Calu3 (cell line): Measurements from ENCODE around the gene ATAD3C. TPM values are rescaled to one million over a fixed set of nuclear protein-coding genes. Genes with fewer than 3 reads are reported as not detected.
"Not testable (repeated sequence)": the region's sequence is repeated elsewhere in the genome, so short reads cannot be mapped to it uniquely, and the experiment has no call there.

Source experiments
- BruUV-seq: library from RNA; stranded (reverse); fragments of 400-500 nt; replicated peaks from 2 replicates; lab custom pipeline; 2021; lab: Mats Ljungman, UMichigan
- CTCF ChIA-PET: fragments of 300-600 bp; sonication (Branson Sonifier 250); formaldehyde crosslinking; loops from one replicate; lab custom pipeline; 2022; ENCODE audit warnings: antibody characterized with exemption; lab: Charles Lee
- DNase-seq: peaks from one replicate; pipeline ENCODE4 v3.0.0; 2022
- H3K27ac Mint-ChIP-seq: one replicate; pipeline ENCODE4 v1.8.0; 2022; ENCODE audit warnings: mixed read lengths; ENCODE audit not compliant: unreplicated experiment
- H3K27me3 Mint-ChIP-seq: one replicate; pipeline ENCODE4 v1.8.0; 2022; ENCODE audit warnings: mixed read lengths; ENCODE audit not compliant: unreplicated experiment
- H3K36me3 Mint-ChIP-seq: one replicate; pipeline ENCODE4 v1.8.0; 2022; ENCODE audit warnings: mild to moderate bottlenecking, moderate library complexity, mixed read lengths; ENCODE audit not compliant: insufficient read depth, unreplicated experiment
- H3K4me1 Mint-ChIP-seq: one replicate; pipeline ENCODE4 v1.8.0; 2022; ENCODE audit warnings: mild to moderate bottlenecking, low read depth, mixed read lengths; ENCODE audit not compliant: unreplicated experiment
- H3K4me3 Mint-ChIP-seq: one replicate; pipeline ENCODE4 v1.8.0; 2022; ENCODE audit warnings: mild to moderate bottlenecking, low read depth, moderate library complexity, mixed read lengths; ENCODE audit not compliant: unreplicated experiment
- H3K9me3 Mint-ChIP-seq: one replicate; pipeline ENCODE4 v1.8.0; 2022; ENCODE audit warnings: low read depth, mixed read lengths; ENCODE audit not compliant: unreplicated experiment
- intact Hi-C: fragments of 100-400 bp; cut with micrococcal nuclease; formaldehyde crosslinking; loops from one replicate; pipeline ENCODE4 v1.10.0; 2022; ENCODE audit not compliant: unreplicated experiment
- total RNA-seq: library from RNA; stranded (reverse); gene quantifications from 2 replicates; pipeline ENCODE4 v1.2.3, GENCODE V29; 2022
- TF ChIP-seq, protein P1 (sequence below): fragments of 200-600 bp; IDR thresholded peaks from one replicate; pipeline ENCODE4 v1.8.0; 2022; ENCODE audit warnings: antibody characterized with exemption; ENCODE audit not compliant: unreplicated experiment

Gene ATAD3C
- total RNA-seq, 1 experiment from 2014 or later, result 0.45 TPM

DNA sequence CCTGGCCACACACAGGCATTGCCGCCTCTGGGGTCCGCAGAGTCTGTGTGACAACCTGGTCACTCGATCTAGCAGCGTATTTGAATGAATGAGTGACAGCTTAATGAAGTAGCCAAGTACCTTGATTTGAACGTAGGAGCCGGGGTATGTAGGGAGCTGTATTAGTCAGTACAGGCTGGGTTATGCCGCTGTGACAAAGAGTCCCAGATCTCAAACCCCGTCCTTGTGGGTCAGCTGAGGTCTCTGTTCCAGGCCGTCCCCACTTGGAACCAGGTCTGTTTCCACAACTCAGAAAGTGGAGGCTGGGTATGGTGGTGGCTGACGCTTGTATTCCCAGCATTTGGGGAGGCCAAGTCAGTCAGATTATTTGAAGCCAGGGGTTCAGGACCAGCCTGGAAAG is 42.1 kb downstream of the ATAD3C start:
- peaks cover 64% of the 10 kb centered on the region for H3K36me3 Mint-ChIP-seq
- H3K9me3 Mint-ChIP-seq, result peaks cover 2% of the 10 kb centered on the region
- intact Hi-C loops, result no loop called here
- DNase-seq, result no peak
- no peaks in the 10 kb centered on the region for H3K4me1 Mint-ChIP-seq
- no TSS peak for BruUV-seq
- no peaks in the 10 kb centered on the region for H3K27me3 Mint-ChIP-seq
- CTCF ChIA-PET, result interaction anchor here (0.5 kb wide), 1 partner anchor 38 kb away, joined by 4 read pairs; no protein-coding TSS in a partner anchor
- H3K4me3 Mint-ChIP-seq, result no peak overlapping the region
- H3K27ac Mint-ChIP-seq, result no peak overlapping the region
- TF ChIP-seq, protein P1, sequence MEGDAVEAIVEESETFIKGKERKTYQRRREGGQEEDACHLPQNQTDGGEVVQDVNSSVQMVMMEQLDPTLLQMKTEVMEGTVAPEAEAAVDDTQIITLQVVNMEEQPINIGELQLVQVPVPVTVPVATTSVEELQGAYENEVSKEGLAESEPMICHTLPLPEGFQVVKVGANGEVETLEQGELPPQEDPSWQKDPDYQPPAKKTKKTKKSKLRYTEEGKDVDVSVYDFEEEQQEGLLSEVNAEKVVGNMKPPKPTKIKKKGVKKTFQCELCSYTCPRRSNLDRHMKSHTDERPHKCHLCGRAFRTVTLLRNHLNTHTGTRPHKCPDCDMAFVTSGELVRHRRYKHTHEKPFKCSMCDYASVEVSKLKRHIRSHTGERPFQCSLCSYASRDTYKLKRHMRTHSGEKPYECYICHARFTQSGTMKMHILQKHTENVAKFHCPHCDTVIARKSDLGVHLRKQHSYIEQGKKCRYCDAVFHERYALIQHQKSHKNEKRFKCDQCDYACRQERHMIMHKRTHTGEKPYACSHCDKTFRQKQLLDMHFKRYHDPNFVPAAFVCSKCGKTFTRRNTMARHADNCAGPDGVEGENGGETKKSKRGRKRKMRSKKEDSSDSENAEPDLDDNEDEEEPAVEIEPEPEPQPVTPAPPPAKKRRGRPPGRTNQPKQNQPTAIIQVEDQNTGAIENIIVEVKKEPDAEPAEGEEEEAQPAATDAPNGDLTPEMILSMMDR, result no peak

DNA sequence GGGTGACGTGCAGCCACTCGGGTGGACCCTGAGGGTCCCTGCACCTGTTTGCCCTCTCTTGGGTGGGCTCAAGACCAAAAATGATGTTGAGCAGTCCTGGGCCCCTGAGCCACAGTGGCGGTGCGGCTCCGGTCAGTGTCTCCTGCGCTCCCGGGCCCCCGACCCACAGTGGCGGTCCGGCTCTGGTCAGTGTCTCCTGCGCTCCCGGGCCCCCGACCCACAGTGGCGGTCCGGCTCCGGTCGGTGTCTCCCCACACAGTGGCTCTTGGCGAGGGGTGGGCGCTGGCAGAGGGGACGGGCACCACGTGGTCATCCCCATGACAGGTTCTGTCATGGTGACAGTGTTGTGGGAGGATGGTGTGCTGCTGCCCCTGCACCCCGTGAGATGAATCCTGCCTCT is 44.8 kb downstream of the ATAD3C start:
- H3K27ac Mint-ChIP-seq, intact Hi-C loops, H3K4me3 Mint-ChIP-seq, H3K9me3 Mint-ChIP-seq, BruUV-seq, H3K4me1 Mint-ChIP-seq, DNase-seq, H3K27me3 Mint-ChIP-seq, CTCF ChIA-PET: not testable (repeated sequence)
- H3K36me3 Mint-ChIP-seq, result peaks cover 56% of the 10 kb centered on the region

DNA sequence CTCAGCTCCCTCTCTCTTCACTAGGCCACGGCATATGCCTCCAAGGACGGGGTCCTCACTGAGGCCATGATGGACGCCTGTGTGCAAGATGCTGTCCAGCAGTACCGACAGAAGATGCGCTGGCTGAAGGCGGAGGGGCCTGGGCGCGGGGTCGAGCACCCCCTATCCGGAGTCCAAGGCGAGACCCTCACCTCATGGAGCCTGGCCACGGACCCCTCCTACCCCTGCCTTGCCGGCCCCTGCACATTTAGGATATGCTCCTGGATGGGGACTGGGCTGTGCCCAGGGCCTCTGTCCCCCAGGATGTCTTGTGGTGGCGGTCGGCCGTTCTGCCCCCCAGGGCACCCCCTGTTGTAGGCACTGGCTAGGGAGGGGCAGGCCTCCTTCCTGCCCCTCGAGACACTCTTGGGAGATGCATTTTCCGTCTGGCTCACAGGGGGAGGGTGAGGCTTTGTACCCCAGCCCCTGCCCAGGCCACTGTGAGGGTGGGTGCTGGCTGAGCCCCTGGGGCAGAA is 46.0 kb downstream of the ATAD3C start:
- H3K27me3 Mint-ChIP-seq, H3K4me3 Mint-ChIP-seq, CTCF ChIA-PET, H3K9me3 Mint-ChIP-seq, intact Hi-C loops, H3K4me1 Mint-ChIP-seq, BruUV-seq, DNase-seq, H3K27ac Mint-ChIP-seq: not testable (repeated sequence)
- H3K36me3 Mint-ChIP-seq, result peaks cover 44% of the 10 kb centered on the region

DNA sequence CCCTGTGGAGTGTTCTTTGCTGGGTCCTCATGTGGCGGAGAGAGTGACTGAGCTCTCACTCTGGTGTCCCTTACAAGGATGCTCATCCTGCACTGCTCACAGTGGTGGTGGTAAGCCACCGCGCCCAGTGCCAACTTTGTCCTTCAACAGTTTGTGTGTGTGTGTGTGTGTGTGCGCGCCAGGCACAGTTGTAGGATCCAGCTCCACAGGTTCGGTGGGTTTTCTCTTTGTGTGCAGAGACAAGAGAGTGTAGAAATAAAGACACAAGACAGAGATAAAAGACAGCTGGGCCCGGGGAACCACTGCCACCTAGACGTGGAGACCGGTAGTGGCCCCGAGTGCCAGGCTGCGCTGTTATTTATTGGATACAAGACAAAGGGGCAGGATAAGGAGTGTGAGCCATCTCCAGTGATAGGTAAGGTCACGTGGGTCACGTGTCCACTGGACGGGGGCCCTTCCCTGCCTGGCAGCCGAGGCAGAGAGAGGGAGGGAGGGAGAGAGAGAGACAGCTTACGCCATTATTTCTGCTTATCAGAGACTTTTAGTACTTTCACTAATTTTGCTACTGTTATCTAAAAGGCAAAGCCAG is 55.4 kb downstream of the ATAD3C start:
- Mint-ChIP-seq H3K27ac (peak overlapping the region; percentile 57), H3K4me3 (peak overlapping the region; percentile 56), H3K4me1 (peaks cover 11% of the 10 kb centered on the region)
- H3K9me3 Mint-ChIP-seq, H3K36me3 Mint-ChIP-seq, BruUV-seq, H3K27me3 Mint-ChIP-seq, intact Hi-C loops: not testable (repeated sequence)
- DNase-seq, result peak; percentile 71
- CTCF ChIA-PET, result interaction anchor here (1.3 to 1.8 kb wide), 3 partner anchors 97 to 130 kb away, joined by 4 to 8 read pairs (median 7); partner anchors contain the start of genes AURKAIP1 and CCNL2
- TF ChIP-seq, protein P1, result peak; percentile 39

DNA sequence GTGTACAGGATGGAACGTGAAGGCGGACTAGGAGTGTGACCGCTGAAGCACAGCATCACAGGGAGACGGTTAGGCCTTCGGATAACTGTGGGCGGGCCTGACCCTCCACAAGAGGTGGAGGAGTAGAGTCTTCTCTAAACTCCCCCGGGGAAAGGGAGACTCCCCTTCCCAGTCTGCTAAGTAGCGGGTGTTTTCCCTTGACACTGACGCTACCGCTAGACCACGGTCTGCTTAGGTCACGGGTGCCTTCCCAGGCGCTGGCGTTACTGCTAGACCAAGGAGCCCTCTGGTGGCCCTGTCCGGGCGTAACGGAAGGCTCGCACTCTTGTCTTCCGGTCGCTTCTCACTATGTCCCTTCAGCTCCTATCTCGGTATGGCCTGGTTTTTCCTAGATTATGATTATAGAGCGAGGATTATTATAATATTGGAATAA is 55.9 kb downstream of the ATAD3C start:
- intact Hi-C loops, H3K9me3 Mint-ChIP-seq, H3K36me3 Mint-ChIP-seq, BruUV-seq, H3K27me3 Mint-ChIP-seq: not testable (repeated sequence)
- Mint-ChIP-seq H3K4me1 (peaks cover 11% of the 10 kb centered on the region), H3K27ac (peak overlapping the region; percentile 57), H3K4me3 (peak overlapping the region; percentile 56)
- peak; percentile 34 for DNase-seq
- CTCF ChIA-PET, result interaction anchor here (0.6 to 1.8 kb wide), 5 partner anchors 97 to 200 kb away, joined by 3 to 8 read pairs (median 4); partner anchors contain the start of genes AURKAIP1 and CCNL2
- TF ChIP-seq, protein P1, result peak; percentile 0

DNA sequence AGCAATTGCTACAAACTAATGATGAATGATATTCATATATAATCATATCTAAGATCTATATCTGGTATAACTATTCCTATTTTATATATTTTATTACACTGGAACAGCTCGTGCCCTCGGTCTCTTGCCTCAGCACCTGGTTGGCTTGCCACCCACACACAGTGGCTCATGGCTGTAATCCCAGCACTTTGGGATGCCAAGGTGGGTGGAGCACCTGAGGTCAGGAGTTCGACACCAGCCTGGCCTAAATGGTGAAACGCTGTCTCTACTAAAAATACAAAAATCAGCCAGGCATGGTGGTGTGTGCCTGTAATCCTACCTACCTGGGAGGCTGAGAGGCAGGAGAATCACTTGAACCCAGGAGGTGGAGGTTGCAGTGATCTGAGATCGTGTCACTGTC is 56.3 kb downstream of the ATAD3C start:
- H3K36me3 Mint-ChIP-seq, H3K27me3 Mint-ChIP-seq, H3K9me3 Mint-ChIP-seq, DNase-seq, BruUV-seq, intact Hi-C loops, H3K27ac Mint-ChIP-seq: not testable (repeated sequence)
- Mint-ChIP-seq H3K4me3 (peak overlapping the region; percentile 56), H3K4me1 (peaks cover 11% of the 10 kb centered on the region)
- CTCF ChIA-PET, result interaction anchor here (0.6 to 1.8 kb wide), 4 partner anchors 98 to 201 kb away, joined by 3 to 8 read pairs (median 4); partner anchors contain the start of gene CCNL2
